ENCODE results near the gene IMPA2.

Gene IMPA2

DNA sequence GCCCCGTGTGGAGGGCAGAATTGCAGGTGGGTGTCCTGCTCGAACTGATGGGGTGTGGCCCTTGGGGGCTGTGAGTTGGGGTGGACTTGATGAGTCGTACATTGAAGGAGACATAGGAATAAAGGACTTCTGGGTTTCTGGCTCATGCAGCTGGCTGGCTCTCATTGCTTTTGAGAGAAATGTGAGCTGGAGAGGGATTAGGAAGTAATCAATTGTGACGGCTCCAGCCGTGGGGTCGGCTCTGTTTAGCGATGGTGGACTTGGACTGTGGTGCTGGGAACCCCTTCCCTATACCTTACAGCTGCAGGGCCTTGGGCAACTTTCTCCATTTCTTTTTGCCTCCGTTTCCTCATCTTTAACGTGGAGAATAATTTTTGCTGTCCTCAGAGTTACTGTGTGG, 9.2 kb downstream of the IMPA2 start:
- Histone ChIP-seq H3K27ac (ENCODE audit: extremely low read depth, low read depth, low read length) (no peak overlapping the region), H3K36me3 (ENCODE audit: control insufficient read depth in 2 of 2, insufficient read depth in 1 of 2, low read length in 2 of 2) (no peaks in the 10 kb centered on the region), H3K4me3 (ENCODE audit: low read depth, low read length) (no peak overlapping the region), H3K4me1 (ENCODE audit: control insufficient read depth, insufficient read depth, low read length) (no peaks in the 10 kb centered on the region), H3K9me3 (ENCODE audit: control insufficient read depth, insufficient read depth, low read depth, low read length) (no peaks in the 10 kb centered on the region)
- ChIA-PET CTCF (interaction anchor here (0.6 to 14.0 kb wide), 7 partner anchors 44 to 335 kb away, joined by 3 to 436 read pairs (median 5); no protein-coding TSS in a partner anchor), POLR2A (no interaction called here)
- TF ChIP-seq, protein P1, sequence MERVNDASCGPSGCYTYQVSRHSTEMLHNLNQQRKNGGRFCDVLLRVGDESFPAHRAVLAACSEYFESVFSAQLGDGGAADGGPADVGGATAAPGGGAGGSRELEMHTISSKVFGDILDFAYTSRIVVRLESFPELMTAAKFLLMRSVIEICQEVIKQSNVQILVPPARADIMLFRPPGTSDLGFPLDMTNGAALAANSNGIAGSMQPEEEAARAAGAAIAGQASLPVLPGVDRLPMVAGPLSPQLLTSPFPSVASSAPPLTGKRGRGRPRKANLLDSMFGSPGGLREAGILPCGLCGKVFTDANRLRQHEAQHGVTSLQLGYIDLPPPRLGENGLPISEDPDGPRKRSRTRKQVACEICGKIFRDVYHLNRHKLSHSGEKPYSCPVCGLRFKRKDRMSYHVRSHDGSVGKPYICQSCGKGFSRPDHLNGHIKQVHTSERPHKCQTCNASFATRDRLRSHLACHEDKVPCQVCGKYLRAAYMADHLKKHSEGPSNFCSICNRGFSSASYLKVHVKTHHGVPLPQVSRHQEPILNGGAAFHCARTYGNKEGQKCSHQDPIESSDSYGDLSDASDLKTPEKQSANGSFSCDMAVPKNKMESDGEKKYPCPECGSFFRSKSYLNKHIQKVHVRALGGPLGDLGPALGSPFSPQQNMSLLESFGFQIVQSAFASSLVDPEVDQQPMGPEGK (tag by site-specific recombination; IDR thresholded peaks at IDR 0.05): no peak
- TF ChIP-seq ZNF175 (tag by site-specific recombination; IDR thresholded peaks at IDR 0.05) (no peak), ZNF549 (tag by site-specific recombination; IDR thresholded peaks at IDR 0.05) (no peak), ZNF530 (tag by site-specific recombination; IDR thresholded peaks at IDR 0.05; ENCODE audit: low read depth) (no peak), ZNF623 (tag by site-specific recombination; IDR thresholded peaks at IDR 0.05) (no peak), ZNF777 (tag by site-specific recombination; IDR thresholded peaks at IDR 0.05; ENCODE audit: borderline replicate concordance) (no peak), ZXDB (tag by site-specific recombination; IDR thresholded peaks at IDR 0.05) (no peak), ZNF354C (tag by site-specific recombination; IDR thresholded peaks at IDR 0.05; ENCODE audit: borderline replicate concordance, low read depth) (no peak), MZF1 (tag by site-specific recombination; IDR thresholded peaks at IDR 0.05; ENCODE audit: borderline replicate concordance) (no peak), YY1 (tag by site-specific recombination; IDR thresholded peaks at IDR 0.05) (no peak), HOXA7 (CRISPR knock-in tag; IDR thresholded peaks at IDR 0.05; ENCODE audit: borderline replicate concordance) (no peak), ZNF155 (tag by site-specific recombination; IDR thresholded peaks at IDR 0.05) (no peak), ZFP3 (tag by site-specific recombination; IDR thresholded peaks at IDR 0.05; ENCODE audit: low read depth) (no peak), ZNF660 (tag by site-specific recombination; IDR thresholded peaks at IDR 0.05) (no peak), KLF10 (tag by site-specific recombination; IDR thresholded peaks at IDR 0.05) (no peak)
- TF ChIP-seq, protein P2, sequence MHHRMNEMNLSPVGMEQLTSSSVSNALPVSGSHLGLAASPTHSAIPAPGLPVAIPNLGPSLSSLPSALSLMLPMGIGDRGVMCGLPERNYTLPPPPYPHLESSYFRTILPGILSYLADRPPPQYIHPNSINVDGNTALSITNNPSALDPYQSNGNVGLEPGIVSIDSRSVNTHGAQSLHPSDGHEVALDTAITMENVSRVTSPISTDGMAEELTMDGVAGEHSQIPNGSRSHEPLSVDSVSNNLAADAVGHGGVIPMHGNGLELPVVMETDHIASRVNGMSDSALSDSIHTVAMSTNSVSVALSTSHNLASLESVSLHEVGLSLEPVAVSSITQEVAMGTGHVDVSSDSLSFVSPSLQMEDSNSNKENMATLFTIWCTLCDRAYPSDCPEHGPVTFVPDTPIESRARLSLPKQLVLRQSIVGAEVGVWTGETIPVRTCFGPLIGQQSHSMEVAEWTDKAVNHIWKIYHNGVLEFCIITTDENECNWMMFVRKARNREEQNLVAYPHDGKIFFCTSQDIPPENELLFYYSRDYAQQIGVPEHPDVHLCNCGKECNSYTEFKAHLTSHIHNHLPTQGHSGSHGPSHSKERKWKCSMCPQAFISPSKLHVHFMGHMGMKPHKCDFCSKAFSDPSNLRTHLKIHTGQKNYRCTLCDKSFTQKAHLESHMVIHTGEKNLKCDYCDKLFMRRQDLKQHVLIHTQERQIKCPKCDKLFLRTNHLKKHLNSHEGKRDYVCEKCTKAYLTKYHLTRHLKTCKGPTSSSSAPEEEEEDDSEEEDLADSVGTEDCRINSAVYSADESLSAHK (tag by site-specific recombination; IDR thresholded peaks at IDR 0.05): no peak
- TF ChIP-seq, protein P3, sequence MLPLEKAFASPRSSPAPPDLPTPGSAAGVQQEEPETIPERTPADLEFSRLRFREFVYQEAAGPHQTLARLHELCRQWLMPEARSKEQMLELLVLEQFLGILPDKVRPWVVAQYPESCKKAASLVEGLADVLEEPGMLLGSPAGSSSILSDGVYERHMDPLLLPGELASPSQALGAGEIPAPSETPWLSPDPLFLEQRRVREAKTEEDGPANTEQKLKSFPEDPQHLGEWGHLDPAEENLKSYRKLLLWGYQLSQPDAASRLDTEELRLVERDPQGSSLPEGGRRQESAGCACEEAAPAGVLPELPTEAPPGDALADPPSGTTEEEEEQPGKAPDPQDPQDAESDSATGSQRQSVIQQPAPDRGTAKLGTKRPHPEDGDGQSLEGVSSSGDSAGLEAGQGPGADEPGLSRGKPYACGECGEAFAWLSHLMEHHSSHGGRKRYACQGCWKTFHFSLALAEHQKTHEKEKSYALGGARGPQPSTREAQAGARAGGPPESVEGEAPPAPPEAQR (tag by site-specific recombination; IDR thresholded peaks at IDR 0.05): no peak
- TF ChIP-seq, protein P4, sequence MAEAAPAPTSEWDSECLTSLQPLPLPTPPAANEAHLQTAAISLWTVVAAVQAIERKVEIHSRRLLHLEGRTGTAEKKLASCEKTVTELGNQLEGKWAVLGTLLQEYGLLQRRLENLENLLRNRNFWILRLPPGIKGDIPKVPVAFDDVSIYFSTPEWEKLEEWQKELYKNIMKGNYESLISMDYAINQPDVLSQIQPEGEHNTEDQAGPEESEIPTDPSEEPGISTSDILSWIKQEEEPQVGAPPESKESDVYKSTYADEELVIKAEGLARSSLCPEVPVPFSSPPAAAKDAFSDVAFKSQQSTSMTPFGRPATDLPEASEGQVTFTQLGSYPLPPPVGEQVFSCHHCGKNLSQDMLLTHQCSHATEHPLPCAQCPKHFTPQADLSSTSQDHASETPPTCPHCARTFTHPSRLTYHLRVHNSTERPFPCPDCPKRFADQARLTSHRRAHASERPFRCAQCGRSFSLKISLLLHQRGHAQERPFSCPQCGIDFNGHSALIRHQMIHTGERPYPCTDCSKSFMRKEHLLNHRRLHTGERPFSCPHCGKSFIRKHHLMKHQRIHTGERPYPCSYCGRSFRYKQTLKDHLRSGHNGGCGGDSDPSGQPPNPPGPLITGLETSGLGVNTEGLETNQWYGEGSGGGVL (tag by site-specific recombination; IDR thresholded peaks at IDR 0.05): no peak
- TF ChIP-seq, protein P5, sequence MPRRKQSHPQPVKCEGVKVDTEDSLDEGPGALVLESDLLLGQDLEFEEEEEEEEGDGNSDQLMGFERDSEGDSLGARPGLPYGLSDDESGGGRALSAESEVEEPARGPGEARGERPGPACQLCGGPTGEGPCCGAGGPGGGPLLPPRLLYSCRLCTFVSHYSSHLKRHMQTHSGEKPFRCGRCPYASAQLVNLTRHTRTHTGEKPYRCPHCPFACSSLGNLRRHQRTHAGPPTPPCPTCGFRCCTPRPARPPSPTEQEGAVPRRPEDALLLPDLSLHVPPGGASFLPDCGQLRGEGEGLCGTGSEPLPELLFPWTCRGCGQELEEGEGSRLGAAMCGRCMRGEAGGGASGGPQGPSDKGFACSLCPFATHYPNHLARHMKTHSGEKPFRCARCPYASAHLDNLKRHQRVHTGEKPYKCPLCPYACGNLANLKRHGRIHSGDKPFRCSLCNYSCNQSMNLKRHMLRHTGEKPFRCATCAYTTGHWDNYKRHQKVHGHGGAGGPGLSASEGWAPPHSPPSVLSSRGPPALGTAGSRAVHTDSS (tag by site-specific recombination; IDR thresholded peaks at IDR 0.05): no peak
- TF ChIP-seq, protein P6, sequence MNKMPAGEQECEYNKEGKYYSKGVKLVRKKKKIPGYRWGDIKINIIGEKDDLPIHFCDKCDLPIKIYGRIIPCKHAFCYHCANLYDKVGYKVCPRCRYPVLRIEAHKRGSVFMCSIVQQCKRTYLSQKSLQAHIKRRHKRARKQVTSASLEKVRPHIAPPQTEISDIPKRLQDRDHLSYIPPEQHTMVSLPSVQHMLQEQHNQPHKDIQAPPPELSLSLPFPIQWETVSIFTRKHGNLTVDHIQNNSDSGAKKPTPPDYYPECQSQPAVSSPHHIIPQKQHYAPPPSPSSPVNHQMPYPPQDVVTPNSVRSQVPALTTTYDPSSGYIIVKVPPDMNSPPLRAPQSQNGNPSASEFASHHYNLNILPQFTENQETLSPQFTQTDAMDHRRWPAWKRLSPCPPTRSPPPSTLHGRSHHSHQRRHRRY (tag by site-specific recombination; IDR thresholded peaks at IDR 0.05): no peak

All from HEK293 (cell line).